BLaER1 treated with 17β-estradiol and CSF1 and Interleukin-3, amounts not matched to agents 10 nM and 100 nM (cell line): ENCODE results near the gene AMHR2.
"Not testable (repeated sequence)": the region's sequence is repeated elsewhere in the genome, so short reads cannot be mapped to it uniquely, and the experiment has no call there.

Experiments
- H3K27ac ChIP-seq, 11 experiments: shearing (Covaris generic); formaldehyde crosslinking; 2 replicates each; pipeline ENCODE4 v1.8.1; 2022
- H3K27me3 ChIP-seq, 11 experiments: shearing (Covaris generic); formaldehyde crosslinking; 2 replicates each; pipeline ENCODE4 v1.8.1; 2022
- H3K36me3 ChIP-seq, 11 experiments: shearing (Covaris generic); formaldehyde crosslinking; 2 replicates each; pipeline ENCODE4 v1.8.1; 2022
- H3K4me1 ChIP-seq, 10 experiments: shearing (Covaris generic); formaldehyde crosslinking; 2 replicates each; pipeline ENCODE4 v1.8.1; 2022
- H3K4me2 ChIP-seq, 11 experiments: shearing (Covaris generic); formaldehyde crosslinking; 2 replicates each; pipeline ENCODE4 v1.8.1; 2022
- H3K4me3 ChIP-seq, 10 experiments: shearing (Covaris generic); formaldehyde crosslinking; 2 replicates each; pipeline ENCODE4 v1.8.1; 2022
- H3K9ac ChIP-seq, 11 experiments: shearing (Covaris generic); formaldehyde crosslinking; 2 replicates each; pipeline ENCODE4 v1.8.1; 2022
- H3K9me3 ChIP-seq, 11 experiments: shearing (Covaris generic); formaldehyde crosslinking; replicated peaks in 1 of 11; 2 replicates each; pipeline ENCODE4 v1.8.1; 2022
- H4K20me1 ChIP-seq, 11 experiments: shearing (Covaris generic); formaldehyde crosslinking; 2 replicates each; pipeline ENCODE4 v1.8.1; 2022
- Cebpa-rat ChIP-seq, 11 experiments: shearing (Covaris generic); IDR thresholded peaks; 2 replicates each; pipeline ENCODE4 v1.8.1; 2022

The AMHR2 gene

GRCh38 chr12:53423597-53423996 is at the start of gene AMHR2:
Gene AMHR2, plus strand, starts transcription at chr12:53423855. Its CDS starts 80 bp downstream, at chr12:53423935.
- Histone ChIP-seq H3K4me2 (no peak within 1 kb of the TSS), H3K9ac (no peak within 1 kb of the TSS), H3K9me3 (no peaks in the 10 kb centered on the region), H3K27me3 (peaks cover 0 to 31% (median 8%) of the 10 kb centered on the region in 11 experiments; a peak in 12 of 22 replicates), H3K4me3 (no peak within 1 kb of the TSS), H3K4me1 (peaks cover 16 to 33% (median 29%) of the 10 kb centered on the region in 10 experiments), H3K36me3 (no peaks in the 10 kb centered on the region), H3K27ac (no peak within 1 kb of the TSS), H4K20me1 (0 out of 22 replicates have a peak, but pooled peaks cover 0 to 4% (median 0%) of the 10 kb centered on the region in 11 experiments)
- TF ChIP-seq Cebpa-rat (IDR thresholded peaks at IDR 0.05): no peak

- peak overlapping the region in 9 of 11 experiments; percentile 25 to 63 (median 57); a peak in 12 of 22 replicates for H3K27ac ChIP-seq
- not testable (repeated sequence) for H3K36me3 ChIP-seq
Measured at GRCh38 chr12:53374277-53374676, 49.4 kb upstream of the AMHR2 start.

GRCh38 chr12:53376747-53377146 is 46.9 kb upstream of the AMHR2 start:
- no peaks in the 10 kb centered on the region for H3K9me3 ChIP-seq
- peaks cover 0 to 9% (median 0%) of the 10 kb centered on the region in 11 experiments; a peak in 5 of 22 replicates for H4K20me1 ChIP-seq
- no peak overlapping the region; a peak in 1 of 22 replicates for H3K4me2 ChIP-seq
- H3K9ac ChIP-seq: no peak overlapping the region
- H3K27ac ChIP-seq: no peak overlapping the region
- H3K36me3 ChIP-seq: peaks cover 0 to 6% (median 0%) of the 10 kb centered on the region in 11 experiments; a peak in 7 of 22 replicates
- no peak for TF ChIP-seq Cebpa-rat (IDR thresholded peaks at IDR 0.05)
- H3K4me3 ChIP-seq: no peak overlapping the region
- peaks cover 34 to 58% (median 46%) of the 10 kb centered on the region in 10 experiments for H3K4me1 ChIP-seq
- no peaks in the 10 kb centered on the region for H3K27me3 ChIP-seq

More at GRCh38 chr12:53374277-53374676, 49.4 kb upstream of the AMHR2 start:
- Histone ChIP-seq H3K4me1 (peaks cover 43 to 72% (median 57%) of the 10 kb centered on the region in 10 experiments), H3K4me2 (peak overlapping the region in 8 of 11 experiments; percentile 1 to 52 (median 30); a peak in 8 of 22 replicates), H3K9ac (peak overlapping the region in 1 of 11 experiments; percentile 21; a peak in 1 of 22 replicates)
- not testable (repeated sequence) for H3K27me3 ChIP-seq, H3K4me3 ChIP-seq, H4K20me1 ChIP-seq, H3K9me3 ChIP-seq

GRCh38 chr12:53378222-53378621 is 45.4 kb upstream of the AMHR2 start:
- peaks cover 12 to 21% (median 15%) of the 10 kb centered on the region in 11 experiments for H3K36me3 ChIP-seq
- H3K9ac ChIP-seq: no peak overlapping the region
- H3K4me2 ChIP-seq: peak overlapping the region in 7 of 11 experiments; percentile 67 to 77 (median 71); a peak in 8 of 22 replicates
- H3K4me1 ChIP-seq: peaks cover 38 to 59% (median 46%) of the 10 kb centered on the region in 10 experiments
- peak overlapping the region in 9 of 11 experiments; percentile 75 to 88 (median 84); a peak in 12 of 22 replicates for H3K27ac ChIP-seq
- peaks cover 12 to 24% (median 13%) of the 10 kb centered on the region in 11 experiments; a peak in 20 of 22 replicates for H4K20me1 ChIP-seq
- TF ChIP-seq Cebpa-rat (IDR thresholded peaks at IDR 0.05): no peak
- H3K27me3 ChIP-seq: no peaks in the 10 kb centered on the region
- no peaks in the 10 kb centered on the region for H3K9me3 ChIP-seq
- no peak overlapping the region for H3K4me3 ChIP-seq

- peak overlapping the region; percentile 20 to 59 (median 39); a peak in 15 of 20 replicates for H3K4me3 ChIP-seq
- H3K4me2 ChIP-seq: peak overlapping the region; percentile 60 to 79 (median 71)
- H3K4me1 ChIP-seq: peaks cover 42 to 59% (median 46%) of the 10 kb centered on the region in 10 experiments
- peak overlapping the region; percentile 59 to 76 (median 68); a peak in 21 of 22 replicates for H3K9ac ChIP-seq
- no peak for TF ChIP-seq Cebpa-rat (IDR thresholded peaks at IDR 0.05)
- H3K27me3 ChIP-seq: no peaks in the 10 kb centered on the region
- no peaks in the 10 kb centered on the region for H3K9me3 ChIP-seq
- H3K27ac ChIP-seq: peak overlapping the region; percentile 74 to 88 (median 84)
- H4K20me1 ChIP-seq: peaks cover 15 to 31% (median 20%) of the 10 kb centered on the region in 11 experiments; a peak in 20 of 22 replicates
- H3K36me3 ChIP-seq: peaks cover 19 to 27% (median 21%) of the 10 kb centered on the region in 11 experiments
Measured at GRCh38 chr12:53378724-53379388, 44.8 kb upstream of the AMHR2 start.

GRCh38 chr12:53379389-53380103 is 44.1 kb upstream of the AMHR2 start:
- Histone ChIP-seq H3K4me3 (peak overlapping the region; percentile 39 to 69 (median 63); a peak in 18 of 20 replicates), H4K20me1 (peaks cover 21 to 37% (median 27%) of the 10 kb centered on the region in 11 experiments; a peak in 21 of 22 replicates), H3K27ac (peak overlapping the region; percentile 82 to 97 (median 91)), H3K4me1 (peaks cover 45 to 59% (median 50%) of the 10 kb centered on the region in 10 experiments), H3K27me3 (no peaks in the 10 kb centered on the region), H3K9ac (peak overlapping the region; percentile 68 to 97 (median 92)), H3K9me3 (no peaks in the 10 kb centered on the region), H3K36me3 (peaks cover 24 to 34% (median 28%) of the 10 kb centered on the region in 11 experiments), H3K4me2 (peak overlapping the region; percentile 60 to 79 (median 71))
- no peak for TF ChIP-seq Cebpa-rat (IDR thresholded peaks at IDR 0.05)

- no peaks in the 10 kb centered on the region for H3K9me3 ChIP-seq
- peak within 1 kb of the TSS; percentile 88 to 97 (median 93) for H3K9ac ChIP-seq
- peak within 1 kb of the TSS; percentile 87 to 97 (median 93) for H3K27ac ChIP-seq
- peak within 1 kb of the TSS; percentile 61 to 78 (median 68) for H3K4me3 ChIP-seq
- no peaks in the 10 kb centered on the region for H3K27me3 ChIP-seq
- peaks cover 28 to 44% (median 34%) of the 10 kb centered on the region in 11 experiments; a peak in 21 of 22 replicates for H4K20me1 ChIP-seq
- peaks cover 31 to 41% (median 35%) of the 10 kb centered on the region in 11 experiments for H3K36me3 ChIP-seq
- TF ChIP-seq Cebpa-rat (IDR thresholded peaks at IDR 0.05): no peak
- peak within 1 kb of the TSS; percentile 78 to 96 (median 91) for H3K4me2 ChIP-seq
- H3K4me1 ChIP-seq: peaks cover 52 to 62% (median 57%) of the 10 kb centered on the region in 10 experiments
Measured at GRCh38 chr12:53380104-53380793, 43.4 kb upstream of the AMHR2 start, which contains the start of gene SP1. Gene SP1, plus strand, starts transcription at chr12:53380176. Its CDS starts 116 bp downstream, at chr12:53380292.
